H1 (cell line): Measurements from ENCODE around the gene ADGRV1. TPM values are rescaled to one million over a fixed set of nuclear protein-coding genes. Genes with fewer than 3 reads are reported as not detected.
A peak's percentile ranks its signal among the peaks of the same experiment; 100 is the strongest.

ENCODE experiments used
- CTCF ChIA-PET: fragments of 300-600 bp; sonication (Branson Sonifier 250); formaldehyde crosslinking; loops from one replicate; lab custom pipeline; 2021; ENCODE audit not compliant: partially characterized antibody; lab: Charles Lee
- POLR2A ChIA-PET: fragments of 300-600 bp; sonication (Branson Sonifier 250); formaldehyde crosslinking; loops from one replicate; lab custom pipeline; 2021; ENCODE audit warnings: inconsistent platforms; ENCODE audit not compliant: partially characterized antibody; lab: Charles Lee
- DNase-seq, 2 experiments: peaks; one replicate each; pipeline versions ENCODE4 v3.0.0 to v3.0.0-alpha.2; 2010 to 2022; ENCODE audit warnings: low spot score in 2 of 2, low read depth in 1 of 2, mixed read lengths in 1 of 2
- FAIRE-seq: peaks from 2 replicates; lab custom pipeline; 2011; peaks lifted over from hg19 to GRCh38; lab: Jason Lieb, UNC
- H2AFZ ChIP-seq: 2 replicates; pipeline ENCODE4 v1.8.1; 2012; ENCODE audit warnings: low read length, inconsistent platforms
- H2AK5ac ChIP-seq: 2 replicates; pipeline ENCODE4 v1.6.1; 2013; ENCODE audit warnings: low read depth, low read length
- H2BK120ac ChIP-seq: replicated peaks from 2 replicates; pipeline ENCODE3; 2013; ENCODE audit warnings: low read depth, low read length, inconsistent platforms
- H2BK12ac ChIP-seq: 2 replicates; pipeline ENCODE4 v1.6.1; 2013; ENCODE audit warnings: low read depth, low read length
- H2BK15ac ChIP-seq: 2 replicates; pipeline ENCODE4 v1.6.1; 2013; ENCODE audit warnings: low read length
- H2BK20ac ChIP-seq: 2 replicates; pipeline ENCODE4 v1.6.1; 2013; ENCODE audit warnings: low read length
- H2BK5ac ChIP-seq: 2 replicates; pipeline ENCODE4 v1.6.1; 2013; ENCODE audit warnings: low read depth, low read length
- H3K14ac ChIP-seq: 2 replicates; pipeline ENCODE4 v1.6.1; 2013; ENCODE audit warnings: inconsistent platforms; ENCODE audit not compliant: insufficient read length
- H3K18ac ChIP-seq: 2 replicates; pipeline ENCODE4 v1.6.1; 2013; ENCODE audit warnings: low read length; ENCODE audit errors: extremely low read depth
- H3K23ac ChIP-seq: 2 replicates; pipeline ENCODE4 v1.6.1; 2013; ENCODE audit warnings: inconsistent platforms; ENCODE audit not compliant: insufficient read length
- H3K23me2 ChIP-seq: 2 replicates; pipeline ENCODE4 v1.6.1; 2013; ENCODE audit warnings: low read depth, low read length
- H3K27ac ChIP-seq: 2 replicates; pipeline ENCODE4 v1.6.1; 2011; ENCODE audit warnings: low read depth, low read length, inconsistent platforms
- H3K27me3 ChIP-seq, 4 experiments: replicated peaks in 1 of 4; 1 replicate in 1 of 4; 2 replicates in 3 of 4; pipeline versions ENCODE4 v1.6.1 to v1.8.1; 2011 to 2013; ENCODE audit warnings: low read length in 3 of 4, mild to moderate bottlenecking in 3 of 4, inconsistent platforms in 2 of 4, mixed read lengths in 2 of 4, moderate library complexity in 1 of 4; ENCODE audit not compliant: control insufficient read depth in 3 of 4, insufficient read depth in 3 of 4; ENCODE audit errors: extremely low read depth in 1 of 4
- H3K36me3 ChIP-seq, 4 experiments: 2 replicates each; pipeline versions ENCODE4 v1.6.1 to v1.8.1; 2011 to 2013; ENCODE audit warnings: mild to moderate bottlenecking in 4 of 4, low read length in 3 of 4, moderate library complexity in 2 of 4, control low read depth in 1 of 4, inconsistent platforms in 1 of 4; ENCODE audit not compliant: insufficient read depth in 4 of 4, control insufficient read depth in 2 of 4
- H3K4ac ChIP-seq: replicated peaks from 2 replicates; pipeline ENCODE3; 2013; ENCODE audit warnings: low read length, low read depth, mixed read lengths, inconsistent platforms; ENCODE audit not compliant: insufficient read length
- H3K4me1 ChIP-seq, 4 experiments: replicated peaks in 1 of 4; 1 replicate in 1 of 4; 2 replicates in 3 of 4; pipeline versions ENCODE4 v1.6.1 to v1.8.1; 2011 to 2013; ENCODE audit warnings: low read length in 3 of 4, inconsistent platforms in 2 of 4, mixed read lengths in 1 of 4; ENCODE audit not compliant: insufficient read depth in 4 of 4, control insufficient read depth in 3 of 4
- H3K4me2 ChIP-seq, 2 experiments: 2 replicates each; pipeline versions ENCODE4 v1.6.1 to v1.8.1; 2011 to 2013; ENCODE audit warnings: low read depth in 2 of 2, low read length in 2 of 2, control low read depth in 1 of 2, inconsistent platforms in 1 of 2, mild to moderate bottlenecking in 1 of 2; ENCODE audit not compliant: insufficient read depth in 1 of 2
- H3K4me3 ChIP-seq, 4 experiments: fragments of 200-600, 300-600 bp in 1 of 4; sonication (generic), shearing (Covaris generic), sonication (Bioruptor Twin) in 1 of 4; 2 replicates each; pipeline versions ENCODE4 v1.5.1 to v1.8.1; 2011 to 2016; ENCODE audit warnings: low read length in 4 of 4, low read depth in 3 of 4, control low read depth in 2 of 4, inconsistent platforms in 2 of 4, mild to moderate bottlenecking in 2 of 4, mixed read lengths in 1 of 4, moderate library complexity in 1 of 4; ENCODE audit not compliant: insufficient read depth in 2 of 4; ENCODE audit errors: extremely low read depth in 1 of 4
- H3K56ac ChIP-seq: replicated peaks from 2 replicates; pipeline ENCODE3; 2013; ENCODE audit warnings: low read depth, mild to moderate bottlenecking, mixed read lengths, low read length, inconsistent platforms; ENCODE audit not compliant: insufficient read length
- H3K79me1 ChIP-seq: 2 replicates; pipeline ENCODE4 v1.6.1; 2013; ENCODE audit warnings: low read depth, low read length, control low read depth
- H3K79me2 ChIP-seq, 2 experiments: 2 replicates each; pipeline versions ENCODE4 v1.6.1 to v1.8.1; 2012 to 2013; ENCODE audit warnings: low read length in 2 of 2, mild to moderate bottlenecking in 2 of 2, inconsistent platforms in 1 of 2; ENCODE audit not compliant: insufficient read depth in 2 of 2, control insufficient read depth in 1 of 2
- H3K9ac ChIP-seq, 4 experiments: replicated peaks in 1 of 4; 1 replicate in 1 of 4; 2 replicates in 3 of 4; pipeline versions ENCODE4 v1.6.1 to v1.8.1; 2011 to 2013; ENCODE audit warnings: low read depth in 3 of 4, low read length in 3 of 4, control low read depth in 2 of 4, mild to moderate bottlenecking in 2 of 4, moderate library complexity in 2 of 4, inconsistent platforms in 1 of 4; ENCODE audit errors: extremely low read depth in 1 of 4
- H3K9me3 ChIP-seq, 2 experiments: 2 replicates each; pipeline versions ENCODE4 v1.6.1 to v1.8.1; 2012 to 2013; ENCODE audit warnings: mild to moderate bottlenecking in 2 of 2, moderate library complexity in 2 of 2, control low read depth in 1 of 2, inconsistent platforms in 1 of 2, low read depth in 1 of 2, low read length in 1 of 2, mixed read lengths in 1 of 2; ENCODE audit not compliant: insufficient read depth in 2 of 2
- H4K20me1 ChIP-seq, 2 experiments: replicated peaks in 1 of 2; 2 replicates each; pipeline versions ENCODE3 to v1.8.1; 2011 to 2013; ENCODE audit warnings: inconsistent platforms in 2 of 2, low read length in 2 of 2, mild to moderate bottlenecking in 1 of 2; ENCODE audit not compliant: insufficient read depth in 2 of 2, control insufficient read depth in 1 of 2
- H4K5ac ChIP-seq: 2 replicates; pipeline ENCODE4 v1.6.1; 2013; ENCODE audit warnings: low read length, low read depth, mixed read lengths, inconsistent platforms; ENCODE audit not compliant: insufficient read length
- H4K8ac ChIP-seq: 2 replicates; pipeline ENCODE4 v1.8.0; 2013; ENCODE audit warnings: mild to moderate bottlenecking, moderate library complexity, low read length, inconsistent platforms; ENCODE audit not compliant: insufficient read depth; ENCODE audit errors: extremely low read depth
- H4K91ac ChIP-seq: replicated peaks from 2 replicates; pipeline ENCODE3; 2013; ENCODE audit warnings: low read length, mixed read lengths, inconsistent platforms; ENCODE audit not compliant: insufficient read length
- CEBPB ChIP-seq: IDR thresholded peaks from 2 replicates; pipeline ENCODE4 v1.6.1; 2012; ENCODE audit warnings: low read depth, low read length
- RFX5 ChIP-seq: IDR thresholded peaks from 2 replicates; pipeline ENCODE4 v1.6.1; 2011; ENCODE audit warnings: low read depth, low read length, improper control_type of control experiment, borderline replicate concordance
- WGBS, 2 experiments: shearing (Covaris generic) in 1 of 2; methylation state at CpG; one replicate each; pipeline versions ENCODE4 v1.1.6 to v1.1.7; 2013 to 2015; ENCODE audit warnings: low lambda C conversion rate in 2 of 2, mixed read lengths in 2 of 2, inconsistent platforms in 1 of 2, low coverage in 1 of 2, missing lambda C conversion rate in 1 of 2; ENCODE audit not compliant: insufficient replicate concordance in 2 of 2, insufficient coverage in 1 of 2, insufficient read length in 1 of 2; ENCODE audit errors: extremely low coverage in 1 of 2, missing lambda C conversion rate in 1 of 2; 5-methylcytosine and 5-hydroxymethylcytosine counted together
- polyA plus RNA-seq, 7 experiments: library from polyadenylated mRNA; depleted of rRNA in 3 of 7; stranded (reverse) in 5 of 7; unstranded in 2 of 7; fragments of >200 nt in 5 of 7; fragments of 200-250 nt in 2 of 7; gene quantifications; 1 replicate in 5 of 7; 2 replicates in 1 of 7; 4 replicates in 1 of 7; pipeline versions ENCODE4 v1.2.1 to v1.2.3, GENCODE V29; 2011 to 2013; ENCODE audit warnings: missing spikeins in 2 of 7, mixed read lengths in 2 of 7
- total RNA-seq: library from RNA; stranded (reverse); fragmentation: NEBNext Ultra II Directional; extraction: Animal tissue kit (Norgen Biotek cat#: 25700); gene quantifications from 2 replicates; pipeline ENCODE4 v1.2.1, GENCODE V29; 2021

Gene ADGRV1
- total and polyA plus RNA-seq, 2 of the 8 experiments (the other 6 are each of a cell fraction or from before 2014, with no cell fraction given), result 53.1 to 62.2 TPM

GRCh38 chr5:90685425-90686022 is 126.9 kb downstream of the ADGRV1 start:
- Histone ChIP-seq H3K4ac (no peak overlapping the region), H3K36me3 (peaks cover 8 to 50% (median 30%) of the 10 kb centered on the region in 4 experiments), H3K56ac (no peak overlapping the region), H2BK15ac (no peak overlapping the region), H2BK12ac (no peak overlapping the region), H4K8ac (no peak overlapping the region), H2BK120ac (no peak overlapping the region), H3K14ac (no peak overlapping the region), H3K23me2 (no peaks in the 10 kb centered on the region), H3K27ac (no peak overlapping the region), H3K4me3 (no peak overlapping the region), H3K4me2 (no peak overlapping the region), H3K18ac (no peak overlapping the region), H4K5ac (no peak overlapping the region), H3K4me1 (no peaks in the 10 kb centered on the region), H3K79me2 (no peaks in the 10 kb centered on the region), H3K79me1 (no peaks in the 10 kb centered on the region), H3K23ac (no peak overlapping the region), H2BK5ac (no peak overlapping the region), H2BK20ac (no peak overlapping the region), H3K9me3 (peaks cover 0 to 3% of the 10 kb centered on the region in 2 experiments; a peak in 1 of 4 replicates), H4K91ac (no peak overlapping the region), H3K9ac (no peak overlapping the region), H4K20me1 (peaks cover 0 to 1% of the 10 kb centered on the region in 2 experiments), H2AK5ac (no peak overlapping the region), H3K27me3 (no peaks in the 10 kb centered on the region), H2AFZ (no peak overlapping the region)
- WGBS, 2 experiments, result 94% methylated on average over 8 of the region's 8 CpGs; no CpG with 5 or more reads in 1 of the 2 experiments
- peak; percentile 96 for TF ChIP-seq CEBPB
- no peak for TF ChIP-seq RFX5
- POLR2A ChIA-PET, result no interaction called here
- CTCF ChIA-PET, result no interaction called here
- no peak for FAIRE-seq
- no peak for DNase-seq
